Measurements from ENCODE around the gene PACSIN2.
"Not testable (repeated sequence)": the region's sequence is repeated elsewhere in the genome, so short reads cannot be mapped to it uniquely, and the experiment has no call there.

PACSIN2 gene

DNA sequence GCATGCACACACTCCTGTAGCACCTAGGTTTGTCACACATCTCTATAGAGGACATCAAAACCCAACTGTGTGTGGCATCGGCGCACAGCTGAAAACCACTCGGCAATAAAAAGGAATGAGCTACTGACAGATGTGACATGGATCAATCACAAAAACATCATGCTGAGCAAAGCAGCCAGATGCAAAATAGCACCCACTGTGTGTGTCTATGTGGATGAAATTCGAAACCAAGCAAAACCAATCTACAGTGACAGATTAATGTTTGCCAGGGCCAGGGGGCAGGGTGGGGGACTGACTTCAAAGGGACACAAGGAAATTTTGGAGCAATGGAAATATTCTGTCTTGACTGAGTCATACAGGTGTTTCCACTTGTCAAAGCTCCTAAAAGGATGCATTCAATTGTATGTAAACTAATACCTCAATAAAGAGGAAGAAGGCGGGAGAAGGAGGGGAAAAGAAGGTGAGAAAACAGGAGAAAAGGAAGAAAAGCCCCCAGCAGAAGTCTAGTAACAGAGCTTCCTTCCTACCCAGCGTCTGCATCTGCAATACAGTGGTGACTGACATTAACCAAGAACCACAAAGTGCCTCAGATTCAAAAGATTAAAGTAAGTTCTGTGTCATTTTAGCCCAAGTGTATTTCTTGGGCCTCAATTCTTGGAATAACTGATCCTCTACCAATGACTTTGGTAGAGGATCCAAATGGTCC, 49.8 kb downstream of the PACSIN2 start:
- DNase-seq (ENCODE audit: low spot score): no peak

- DNase-seq (ENCODE audit: low spot score): no peak
Measured at GRCh38 chr22:42963231-42963595, 51.7 kb downstream of the PACSIN2 start.

DNA sequence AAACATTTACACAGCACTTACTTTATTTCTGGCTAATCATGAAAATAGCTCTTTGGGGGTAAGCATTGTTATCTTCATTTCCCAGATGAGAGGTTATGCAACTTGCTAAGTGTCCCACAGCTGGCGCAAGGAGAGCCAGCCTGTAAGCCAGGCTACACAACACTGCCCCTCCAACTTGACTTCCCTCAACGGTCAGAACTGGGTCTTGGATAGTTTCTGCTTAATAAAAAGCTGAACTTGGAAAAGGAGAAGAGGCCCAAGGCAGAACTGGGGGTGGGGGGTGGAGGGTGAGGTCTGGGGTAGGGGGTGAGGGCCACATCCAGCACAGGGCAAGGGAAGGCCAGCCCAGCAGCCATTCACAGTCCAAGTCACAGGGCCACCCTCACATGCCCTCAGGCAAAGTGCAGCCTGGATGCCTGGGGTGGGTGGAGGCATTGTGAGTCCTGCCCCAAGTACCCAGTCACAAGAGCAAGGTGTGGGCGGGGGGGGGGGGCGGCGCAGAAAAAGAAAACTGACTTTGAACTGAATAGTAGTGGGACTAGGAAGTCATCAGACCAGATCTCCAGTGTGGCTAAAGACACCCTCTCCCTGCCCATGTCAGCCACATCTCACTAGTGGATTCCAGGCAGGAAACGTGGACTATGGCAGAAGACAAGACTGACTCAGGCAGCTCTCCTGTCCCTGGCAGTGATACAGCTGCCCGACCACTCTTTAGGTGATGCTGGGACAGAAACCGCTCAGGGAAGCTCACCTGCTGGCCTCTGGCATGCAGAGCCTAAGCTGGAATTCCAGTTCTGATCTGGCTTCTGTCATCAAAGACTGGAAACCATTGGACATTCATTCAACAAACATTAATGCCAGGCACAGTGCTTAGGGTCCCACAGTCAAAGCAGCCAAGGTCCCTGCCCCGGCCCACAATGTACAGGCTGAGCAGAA, 52.4 kb downstream of the PACSIN2 start:
- no peak for DNase-seq (ENCODE audit: low spot score)

GRCh38 chr22:42961810-42962209, 53.1 kb downstream of the PACSIN2 start:
- DNase-seq (ENCODE audit: low spot score): no peak

DNA sequence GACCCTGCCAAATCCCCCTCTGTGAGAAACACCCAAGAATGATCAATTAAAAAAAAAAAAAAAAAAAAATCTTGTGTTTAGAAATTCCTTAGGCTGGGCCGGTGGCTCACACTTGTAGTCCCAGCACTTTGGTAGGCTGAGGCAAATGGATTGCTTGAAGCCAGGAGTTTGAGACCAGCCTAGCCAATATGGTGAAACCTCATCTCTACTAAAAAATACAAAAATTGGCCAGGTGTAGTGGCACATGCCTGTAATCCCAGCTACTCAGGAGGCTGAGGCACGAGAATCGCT, 53.6 kb downstream of the PACSIN2 start:
- not testable (repeated sequence) for DNase-seq (ENCODE audit: low spot score)

DNA sequence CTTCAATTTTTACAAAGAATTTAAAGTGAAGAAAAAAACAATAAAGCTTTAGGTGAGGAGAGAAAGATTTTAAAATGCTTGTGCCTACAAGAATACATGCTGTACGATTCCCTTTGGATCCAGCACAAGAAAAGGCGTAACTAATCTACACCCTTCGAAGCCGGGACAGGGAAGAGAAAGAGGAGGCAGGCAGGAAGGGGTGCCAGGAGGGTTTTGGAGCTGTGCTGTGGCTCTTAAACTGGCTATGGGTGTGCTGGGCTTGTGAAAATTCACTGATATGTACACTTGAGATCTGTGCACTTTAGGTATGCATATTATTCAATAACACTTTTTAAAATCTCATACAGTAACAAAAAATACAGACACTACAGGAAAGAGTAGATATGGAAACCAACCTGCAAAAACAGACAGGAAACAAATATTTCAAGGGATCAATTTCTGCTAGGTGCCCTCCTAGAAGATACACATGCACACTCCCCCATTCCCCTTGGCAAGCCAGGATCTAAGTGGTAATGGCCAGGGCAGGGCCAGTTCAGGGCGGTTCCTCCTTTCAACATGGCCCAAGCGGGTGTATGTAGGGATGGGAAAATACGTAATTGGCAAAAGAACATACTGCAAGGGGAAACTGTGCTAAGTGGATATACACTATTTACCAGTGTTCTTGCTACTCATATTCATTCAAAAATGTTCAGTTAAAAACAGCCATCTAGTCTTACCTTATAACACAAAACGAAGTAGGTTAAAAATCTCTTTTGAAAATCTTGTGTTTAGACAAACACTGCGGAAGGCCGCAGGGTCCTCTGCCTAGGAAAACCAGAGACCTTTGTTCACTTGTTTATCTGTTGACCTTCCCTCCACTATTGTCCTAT, 54.2 kb downstream of the PACSIN2 start:
- no peak for DNase-seq (ENCODE audit: low spot score)

GRCh38 chr22:42959576-42960509, 55.1 kb downstream of the PACSIN2 start:
- peak; percentile 80 for DNase-seq (ENCODE audit: low spot score)

DNA sequence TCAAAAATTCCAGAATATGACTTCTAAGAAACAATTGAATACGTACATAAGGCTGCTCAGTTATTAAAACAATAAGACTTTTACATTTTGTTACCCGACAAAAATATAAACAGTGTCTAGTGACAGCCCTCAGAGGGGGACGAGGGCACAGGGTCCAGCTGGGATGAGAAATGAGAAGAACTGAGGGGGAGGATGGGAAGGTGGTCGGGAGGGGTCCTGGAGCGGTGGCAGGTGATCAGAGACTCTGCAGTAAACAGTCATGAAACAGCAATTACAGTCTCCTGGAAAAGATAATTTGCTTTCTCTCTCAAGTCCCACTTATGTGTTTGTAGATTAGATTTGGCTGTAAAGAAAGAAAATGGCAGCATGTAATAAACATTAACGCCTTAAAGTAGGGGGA, 56.0 kb downstream of the PACSIN2 start:
- DNase-seq (ENCODE audit: low spot score): no peak

DNA sequence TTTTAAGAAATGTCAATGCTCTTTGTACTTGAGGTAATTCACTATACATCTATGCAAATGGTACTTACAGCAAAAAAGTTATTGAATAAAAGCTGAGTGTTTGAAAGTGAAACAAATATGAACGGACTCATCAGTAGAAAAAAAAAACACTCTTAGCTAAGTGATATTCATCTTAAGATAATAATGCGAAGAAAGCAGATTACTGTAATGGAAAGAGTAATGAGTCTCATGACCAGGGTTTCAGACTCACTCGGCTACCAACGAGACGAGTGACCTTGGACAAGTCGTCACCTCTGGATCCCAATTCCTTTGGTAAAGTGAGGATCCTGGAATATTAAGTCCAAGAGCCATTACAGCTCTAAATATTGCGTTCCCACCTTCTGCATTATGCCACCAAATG, 57.0 kb downstream of the PACSIN2 start:
- DNase-seq (ENCODE audit: low spot score): no peak

DNA sequence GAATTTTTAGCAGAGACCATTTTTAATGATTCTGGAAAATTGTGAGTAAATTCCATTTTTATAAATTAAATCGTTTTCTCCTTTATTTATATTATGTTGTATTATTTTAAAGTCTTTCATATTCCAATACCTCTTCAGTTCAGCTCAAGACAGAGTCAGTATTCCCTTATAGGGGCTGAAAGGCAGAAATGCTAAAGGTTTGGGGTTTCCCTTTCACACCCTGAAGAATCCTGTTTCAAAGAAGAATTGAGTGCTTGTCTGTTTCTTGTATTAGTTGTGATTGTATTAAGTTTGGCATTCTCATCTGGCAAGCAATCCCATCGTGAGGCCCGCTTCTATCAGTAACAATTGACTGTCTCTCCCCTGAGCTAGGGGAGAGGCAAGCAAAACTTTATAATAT, 57.4 kb downstream of the PACSIN2 start:
- no peak for DNase-seq (ENCODE audit: low spot score)

- DNase-seq (ENCODE audit: low spot score): no peak
Measured at GRCh38 chr22:42955848-42956247, 59.1 kb downstream of the PACSIN2 start.

GRCh38 chr22:42955087-42955635, 59.8 kb downstream of the PACSIN2 start:
- no peak for DNase-seq (ENCODE audit: low spot score)

- not testable (repeated sequence) for DNase-seq (ENCODE audit: low spot score)
Measured at GRCh38 chr22:42953751-42954150, 61.2 kb downstream of the PACSIN2 start.

- no peak for DNase-seq (ENCODE audit: low spot score)
Measured at GRCh38 chr22:42951093-42951710, 63.7 kb downstream of the PACSIN2 start.

DNA sequence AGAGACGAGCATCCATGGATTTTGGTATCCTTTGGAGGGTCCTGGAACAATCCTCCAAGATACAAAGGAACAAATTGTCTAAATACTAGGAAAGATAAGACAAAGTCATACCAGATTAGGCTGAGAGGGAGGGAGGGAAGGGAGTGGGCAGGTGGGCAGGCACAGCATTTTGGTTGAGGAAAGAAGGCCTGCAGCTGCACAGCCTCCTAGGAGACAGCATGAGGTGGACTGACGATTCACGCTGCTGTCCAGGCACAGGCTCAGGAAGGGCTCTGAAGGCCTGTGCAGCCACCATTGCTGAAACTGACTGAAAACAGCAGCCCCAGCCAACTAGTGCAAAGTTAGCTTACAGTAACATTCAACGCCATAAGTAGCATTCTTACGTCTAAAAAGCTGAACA, 64.7 kb downstream of the PACSIN2 start:
- no peak for DNase-seq (ENCODE audit: low spot score)

DNA sequence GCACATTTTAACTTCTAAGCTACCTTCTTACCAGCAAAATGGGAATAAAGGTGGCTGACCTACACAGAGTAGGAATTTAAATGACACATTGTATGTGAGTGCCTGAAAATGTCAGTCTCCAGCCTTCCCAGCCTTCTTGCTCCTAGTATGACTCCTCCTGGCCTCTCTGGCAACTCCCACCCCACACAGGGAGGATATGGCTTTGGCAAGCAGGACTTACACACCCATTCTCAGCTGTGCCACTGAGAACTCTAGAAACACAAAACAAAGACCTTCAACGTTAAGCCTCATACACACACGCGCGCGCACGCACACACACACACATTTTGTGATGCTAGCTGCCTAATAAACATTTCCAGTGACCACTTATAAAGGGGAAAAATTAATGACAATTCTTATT, 65.8 kb downstream of the PACSIN2 start:
- DNase-seq (ENCODE audit: low spot score): peak; percentile 58

- DNase-seq (ENCODE audit: low spot score): no peak
Measured at GRCh38 chr22:42948294-42948693, 66.7 kb downstream of the PACSIN2 start.

DNA sequence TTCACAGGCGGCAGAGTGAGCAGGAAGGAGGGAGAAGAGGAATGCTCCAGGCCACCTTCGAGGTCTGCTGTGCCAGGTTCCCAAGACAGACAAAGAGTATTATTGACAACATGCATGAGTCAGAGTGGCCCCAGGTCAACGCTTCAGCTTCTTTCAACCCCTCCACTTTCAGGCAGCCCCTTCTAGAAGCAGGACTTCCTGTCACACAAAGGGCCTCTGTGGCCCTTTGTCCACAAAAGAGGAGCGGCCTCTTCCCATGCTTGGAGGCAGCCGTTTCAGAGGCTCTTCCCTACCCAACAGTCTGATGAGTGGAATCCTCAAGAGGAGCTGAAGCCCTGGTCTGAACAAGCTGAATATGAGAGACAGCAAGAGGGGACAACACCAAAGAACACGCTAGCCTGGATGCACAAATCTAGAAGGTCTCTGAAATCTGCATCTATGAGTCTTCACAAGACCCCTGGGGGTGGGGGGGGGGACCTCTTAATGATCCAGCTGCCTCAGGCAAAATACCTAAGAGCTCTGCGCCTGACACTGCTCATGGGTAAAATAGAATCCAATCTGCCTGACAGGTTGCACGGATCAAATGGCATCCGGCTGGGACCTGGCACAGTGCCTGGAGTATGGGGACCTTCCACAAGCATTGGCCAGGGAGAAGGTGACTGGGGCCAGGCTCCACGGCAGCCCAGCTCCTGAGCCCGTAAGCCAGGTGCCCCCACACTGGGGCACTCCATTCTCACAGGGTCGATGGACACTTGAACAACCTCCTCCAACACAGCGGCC, 67.5 kb downstream of the PACSIN2 start:
- no peak for DNase-seq (ENCODE audit: low spot score)

- DNase-seq (ENCODE audit: low spot score): no peak
Measured at GRCh38 chr22:42946546-42947198, 68.3 kb downstream of the PACSIN2 start.

Data from hepatic stellate cell (primary cell).